Neutrophil (primary cell): ENCODE data around the gene ASAP3.

Experiments used
- H3K27ac ChIP-seq: fragments of 200-600 bp; sonication (generic); 2 replicates; pipeline ENCODE4 v1.5.1; 2016; ENCODE audit warnings: mild to moderate bottlenecking, moderate library complexity
- H3K27me3 ChIP-seq: fragments of 200-600 bp; sonication (generic); 2 replicates; pipeline ENCODE4 v1.6.0; 2016; ENCODE audit warnings: mild to moderate bottlenecking
- H3K36me3 ChIP-seq: fragments of 200-600 bp; sonication (generic); 2 replicates; pipeline ENCODE4 v1.5.1; 2017
- H3K4me1 ChIP-seq, 2 experiments: fragments of 200-600 bp in 1 of 2; sonication (generic) in 1 of 2; 1 replicate in 1 of 2; 2 replicates in 1 of 2; pipeline versions ENCODE4 v1.5.1 to v1.6.1; 2013 to 2016; ENCODE audit warnings: low read depth in 1 of 2, low read length in 1 of 2, mild to moderate bottlenecking in 1 of 2, moderate library complexity in 1 of 2; ENCODE audit not compliant: control insufficient read depth in 1 of 2, insufficient read depth in 1 of 2
- H3K4me3 ChIP-seq, 2 experiments: fragments of 200-600 bp in 1 of 2; sonication (generic) in 1 of 2; 1 replicate in 1 of 2; 2 replicates in 1 of 2; pipeline ENCODE4 v1.5.1; 2013 to 2016; ENCODE audit warnings: low read depth in 1 of 2, low read length in 1 of 2, mild to moderate bottlenecking in 1 of 2, moderate library complexity in 1 of 2
- H3K9me3 ChIP-seq: fragments of 200-600 bp; sonication (generic); 2 replicates; pipeline ENCODE4 v1.5.1; 2016
- TF ChIP-seq, protein P1 (sequence below): fragments of 200-600 bp; sonication (generic); IDR thresholded peaks from 2 replicates; pipeline ENCODE4 v1.5.1; 2016; ENCODE audit warnings: antibody characterized with exemption

ASAP3 gene

GRCh38 chr1:23403735-23404486 lies 80.1 kb downstream of the ASAP3 start:
- TF ChIP-seq, protein P1, sequence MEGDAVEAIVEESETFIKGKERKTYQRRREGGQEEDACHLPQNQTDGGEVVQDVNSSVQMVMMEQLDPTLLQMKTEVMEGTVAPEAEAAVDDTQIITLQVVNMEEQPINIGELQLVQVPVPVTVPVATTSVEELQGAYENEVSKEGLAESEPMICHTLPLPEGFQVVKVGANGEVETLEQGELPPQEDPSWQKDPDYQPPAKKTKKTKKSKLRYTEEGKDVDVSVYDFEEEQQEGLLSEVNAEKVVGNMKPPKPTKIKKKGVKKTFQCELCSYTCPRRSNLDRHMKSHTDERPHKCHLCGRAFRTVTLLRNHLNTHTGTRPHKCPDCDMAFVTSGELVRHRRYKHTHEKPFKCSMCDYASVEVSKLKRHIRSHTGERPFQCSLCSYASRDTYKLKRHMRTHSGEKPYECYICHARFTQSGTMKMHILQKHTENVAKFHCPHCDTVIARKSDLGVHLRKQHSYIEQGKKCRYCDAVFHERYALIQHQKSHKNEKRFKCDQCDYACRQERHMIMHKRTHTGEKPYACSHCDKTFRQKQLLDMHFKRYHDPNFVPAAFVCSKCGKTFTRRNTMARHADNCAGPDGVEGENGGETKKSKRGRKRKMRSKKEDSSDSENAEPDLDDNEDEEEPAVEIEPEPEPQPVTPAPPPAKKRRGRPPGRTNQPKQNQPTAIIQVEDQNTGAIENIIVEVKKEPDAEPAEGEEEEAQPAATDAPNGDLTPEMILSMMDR = peak; percentile 70
- no peak overlapping the region for H3K27ac ChIP-seq
- no peak overlapping the region for H3K4me3 ChIP-seq
- peaks cover 4% of the 10 kb centered on the region for H3K27me3 ChIP-seq
- no peaks in the 10 kb centered on the region for H3K9me3 ChIP-seq
- H3K4me1 ChIP-seq = no peaks in the 10 kb centered on the region
- no peaks in the 10 kb centered on the region for H3K36me3 ChIP-seq

GRCh38 chr1:23403355-23403734 lies 80.6 kb downstream of the ASAP3 start:
- Histone ChIP-seq H3K27ac (no peak overlapping the region), H3K4me3 (no peak overlapping the region), H3K27me3 (peaks cover 4% of the 10 kb centered on the region)

GRCh38 chr1:23403038-23403336 lies 81.0 kb downstream of the ASAP3 start:
- no peaks in the 10 kb centered on the region for H3K4me1 ChIP-seq
- H3K27ac ChIP-seq = no peak overlapping the region
- H3K27me3 ChIP-seq = peaks cover 5% of the 10 kb centered on the region
- H3K4me3 ChIP-seq = no peak overlapping the region
- TF ChIP-seq, protein P1 = no peak
- no peaks in the 10 kb centered on the region for H3K9me3 ChIP-seq
- no peaks in the 10 kb centered on the region for H3K36me3 ChIP-seq

More at GRCh38 chr1:23403355-23403734, 80.6 kb downstream of the ASAP3 start:
- Histone ChIP-seq H3K4me1 (no peaks in the 10 kb centered on the region), H3K36me3 (no peaks in the 10 kb centered on the region), H3K9me3 (no peaks in the 10 kb centered on the region)
- TF ChIP-seq, protein P1 = no peak

- no peaks in the 10 kb centered on the region for H3K9me3 ChIP-seq
- peaks cover 9% of the 10 kb centered on the region for H3K27me3 ChIP-seq
- TF ChIP-seq, protein P1 = no peak
- H3K4me1 ChIP-seq = no peaks in the 10 kb centered on the region
- H3K27ac ChIP-seq = no peak overlapping the region
- no peak overlapping the region for H3K4me3 ChIP-seq
- H3K36me3 ChIP-seq = no peaks in the 10 kb centered on the region
These were observed 81.5 kb downstream of the ASAP3 start for GRCh38 chr1:23402286-23403037.

DNA sequence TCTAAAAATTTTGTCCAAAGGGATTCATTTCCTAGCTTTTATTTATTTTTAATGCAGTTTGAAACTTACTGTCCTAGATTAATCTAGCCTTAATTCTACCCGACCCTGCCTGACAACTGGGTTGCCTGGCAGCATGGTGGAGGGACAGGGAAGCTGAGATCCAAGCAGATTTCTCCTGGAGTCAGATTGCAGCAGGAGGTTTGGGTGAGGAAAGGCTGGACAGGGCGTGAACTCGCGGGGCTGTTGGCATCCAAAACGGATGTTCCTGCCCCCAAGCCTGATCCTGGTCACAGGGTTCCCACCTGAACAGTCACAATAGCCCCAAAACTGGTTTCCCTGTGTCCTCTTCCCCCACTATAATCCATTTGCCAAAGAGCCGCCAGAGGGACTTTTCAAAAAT lies 82.7 kb downstream of the ASAP3 start:
- Histone ChIP-seq H3K4me1 (no peaks in the 10 kb centered on the region), H3K27ac (no peak overlapping the region), H3K4me3 (no peak overlapping the region), H3K27me3 (peaks cover 9% of the 10 kb centered on the region), H3K9me3 (no peaks in the 10 kb centered on the region), H3K36me3 (no peaks in the 10 kb centered on the region)
- TF ChIP-seq, protein P1 = no peak
